HL-60 (cell line): ENCODE results near the gene SLC30A3.

Experiments
- DNase-seq, 2 experiments: peaks; one replicate each; pipeline ENCODE4 v3.0.0-alpha.2; 2010 to 2020; ENCODE audit warnings: low read depth in 1 of 2, low spot score in 1 of 2
- H3K27ac ChIP-seq: fragments of 250-450 bp; sonication (Bioruptor Pico); replicated peaks from 2 replicates; pipeline ENCODE4 v1.5.1; 2020; ENCODE audit warnings: mild to moderate bottlenecking, moderate library complexity
- H3K27me3 ChIP-seq: fragments of 250-450 bp; sonication (Bioruptor Pico); 2 replicates; pipeline ENCODE4 v1.5.1; 2021; ENCODE audit warnings: mild to moderate bottlenecking, moderate library complexity; ENCODE audit not compliant: insufficient read depth, poor library complexity, severe bottlenecking
- H3K4me3 ChIP-seq: replicated peaks from 2 replicates; pipeline ENCODE4 v1.5.1; 2011; ENCODE audit warnings: mild to moderate bottlenecking, control low read depth, low read length; ENCODE audit not compliant: insufficient read depth
- CTCF ChIP-seq: IDR thresholded peaks from one replicate; pipeline ENCODE4 v1.5.1; 2011; ENCODE audit warnings: low read length, control low read depth, inconsistent platforms; ENCODE audit not compliant: insufficient read depth
- GABPA ChIP-seq: IDR thresholded peaks from 2 replicates; pipeline ENCODE4 v1.6.1; 2012; ENCODE audit warnings: low read depth
- POLR2AphosphoS5 ChIP-seq: IDR thresholded peaks from 2 replicates; pipeline ENCODE4 v1.6.1; 2012; ENCODE audit warnings: low read depth
- REST ChIP-seq: IDR thresholded peaks from 2 replicates; pipeline ENCODE4 v1.6.1; 2012; ENCODE audit warnings: low read depth; ENCODE audit not compliant: insufficient replicate concordance
- SPI1 ChIP-seq: IDR thresholded peaks from 2 replicates; pipeline ENCODE4 v1.6.1; 2012; ENCODE audit warnings: low read depth, mild to moderate bottlenecking, borderline replicate concordance

Gene SLC30A3

DNA sequence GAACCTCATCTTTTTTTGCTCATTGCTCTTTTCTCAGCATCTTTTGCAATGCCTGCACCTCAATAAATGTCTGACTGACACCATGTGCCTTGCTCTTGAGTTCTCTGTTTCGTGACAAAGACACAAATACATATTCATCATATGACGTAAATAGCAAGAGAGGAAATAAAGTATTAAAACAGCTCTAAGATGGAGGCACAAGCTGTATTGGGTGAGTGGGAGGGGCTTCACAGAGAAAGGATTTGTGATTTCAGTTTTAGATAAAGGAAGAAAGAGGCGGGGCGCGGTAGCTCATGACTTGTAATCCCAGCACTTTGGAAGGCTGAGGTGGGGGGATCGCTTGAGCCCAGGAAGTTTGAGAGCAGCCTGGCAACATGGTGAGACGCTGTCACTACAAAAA, 42.8 kb downstream of the SLC30A3 start:
- TF ChIP-seq GABPA (no peak), CTCF (no peak), REST (no peak), SPI1 (no peak), POLR2AphosphoS5 (no peak)
- DNase-seq = no peak
- Histone ChIP-seq H3K4me3 (no peak overlapping the region), H3K27ac (no peak overlapping the region), H3K27me3 (no peaks in the 10 kb centered on the region)

DNA sequence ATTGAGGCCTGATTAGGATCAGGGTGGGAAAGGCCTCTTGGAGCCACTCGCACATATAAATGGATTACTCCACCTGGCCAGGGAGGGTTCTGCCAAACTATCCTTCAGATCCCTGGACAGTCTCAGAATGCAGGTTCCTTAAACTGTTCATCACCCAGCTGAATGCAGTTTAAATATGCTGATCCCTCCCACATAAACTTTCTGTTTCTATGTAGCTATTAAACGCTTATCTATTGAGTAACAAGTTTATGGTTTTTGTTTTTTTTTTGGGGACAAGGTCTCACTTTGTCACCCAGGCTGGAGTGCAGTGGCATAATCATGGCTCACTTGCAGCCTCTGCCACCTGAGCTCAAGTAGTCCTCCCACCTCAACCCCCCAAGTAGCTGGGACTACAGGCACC, 43.8 kb downstream of the SLC30A3 start:
- no peak for TF ChIP-seq REST
- TF ChIP-seq GABPA = no peak
- no peak for TF ChIP-seq POLR2AphosphoS5
- TF ChIP-seq CTCF = no peak
- no peak for TF ChIP-seq SPI1
- no peak overlapping the region for H3K27ac ChIP-seq
- H3K4me3 ChIP-seq = no peak overlapping the region
- no peaks in the 10 kb centered on the region for H3K27me3 ChIP-seq
- DNase-seq = no peak

DNA sequence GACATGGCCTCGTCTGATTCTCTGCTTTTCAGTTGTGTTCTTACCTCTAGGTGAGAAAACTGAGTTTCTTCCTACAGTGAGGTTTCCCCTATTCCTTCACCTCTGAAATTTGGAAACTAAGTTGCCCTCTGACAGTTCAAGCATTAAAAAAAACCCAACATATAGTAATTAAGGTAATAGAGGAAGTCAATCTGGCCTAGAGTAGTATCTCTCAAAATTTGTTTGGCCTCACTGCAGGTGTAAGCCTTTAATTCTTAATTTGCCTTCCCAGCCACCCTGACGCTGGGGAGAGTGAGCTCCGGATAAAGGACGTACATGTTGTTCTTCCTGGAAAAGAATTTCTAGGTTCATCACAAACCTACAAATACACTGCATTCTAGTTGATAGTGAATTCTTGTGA, 44.2 kb downstream of the SLC30A3 start:
- Histone ChIP-seq H3K27ac (peak overlapping the region; percentile 88; the same call in 1 of the 2 replicates), H3K4me3 (peak overlapping the region; percentile 61), H3K27me3 (no peaks in the 10 kb centered on the region)
- TF ChIP-seq POLR2AphosphoS5 (no peak), REST (no peak), SPI1 (peak; percentile 73; the same call in 1 of the 2 replicates), CTCF (no peak)
- DNase-seq = no peak
